Subcutaneous abdominal adipose tissue (tissue), 5 donors: ENCODE measurements around the gene GIMAP7.
"Not testable (repeated sequence)": the region's sequence is repeated elsewhere in the genome, so short reads cannot be mapped to it uniquely, and the experiment has no call there.

Experiments used
- H3K27ac ChIP-seq: one replicate; pipeline ENCODE4 v1.7.0; 2013; ENCODE audit warnings: low read depth, mild to moderate bottlenecking, inconsistent platforms, low read length, moderate library complexity
- H3K27me3 ChIP-seq, 5 donors: one replicate each; pipeline ENCODE4 v1.7.0; 2013; ENCODE audit warnings: low read length in 5 of 5, inconsistent platforms in 1 of 5; ENCODE audit not compliant: control insufficient read depth in 5 of 5, insufficient read depth in 4 of 5
- H3K36me3 ChIP-seq, 5 donors: one replicate each; pipeline ENCODE4 v1.7.0; 2013; ENCODE audit warnings: low read length in 5 of 5; ENCODE audit not compliant: control insufficient read depth in 5 of 5, insufficient read depth in 5 of 5
- H3K4me1 ChIP-seq, 5 donors: one replicate each; pipeline ENCODE4 v1.7.0; 2013; ENCODE audit warnings: low read length in 5 of 5, mild to moderate bottlenecking in 3 of 5, moderate library complexity in 1 of 5; ENCODE audit not compliant: control insufficient read depth in 5 of 5, insufficient read depth in 5 of 5
- H3K4me3 ChIP-seq, 5 donors: one replicate each; pipeline ENCODE4 v1.7.0; 2013; ENCODE audit warnings: low read length in 5 of 5, low read depth in 1 of 5
- H3K9ac ChIP-seq, 5 donors: one replicate each; pipeline ENCODE4 v1.7.0; 2013; ENCODE audit warnings: low read length in 5 of 5, mild to moderate bottlenecking in 4 of 5, moderate library complexity in 3 of 5
- H3K9me3 ChIP-seq, 5 donors: one replicate each; pipeline ENCODE4 v1.7.0; 2013; ENCODE audit warnings: low read length in 5 of 5; ENCODE audit not compliant: control insufficient read depth in 5 of 5
- donor health status: healthy.
- donor health status: healthy.
- donor health status: healthy.
- donor health status: healthy.
- donor health status: healthy.

The GIMAP7 gene

DNA sequence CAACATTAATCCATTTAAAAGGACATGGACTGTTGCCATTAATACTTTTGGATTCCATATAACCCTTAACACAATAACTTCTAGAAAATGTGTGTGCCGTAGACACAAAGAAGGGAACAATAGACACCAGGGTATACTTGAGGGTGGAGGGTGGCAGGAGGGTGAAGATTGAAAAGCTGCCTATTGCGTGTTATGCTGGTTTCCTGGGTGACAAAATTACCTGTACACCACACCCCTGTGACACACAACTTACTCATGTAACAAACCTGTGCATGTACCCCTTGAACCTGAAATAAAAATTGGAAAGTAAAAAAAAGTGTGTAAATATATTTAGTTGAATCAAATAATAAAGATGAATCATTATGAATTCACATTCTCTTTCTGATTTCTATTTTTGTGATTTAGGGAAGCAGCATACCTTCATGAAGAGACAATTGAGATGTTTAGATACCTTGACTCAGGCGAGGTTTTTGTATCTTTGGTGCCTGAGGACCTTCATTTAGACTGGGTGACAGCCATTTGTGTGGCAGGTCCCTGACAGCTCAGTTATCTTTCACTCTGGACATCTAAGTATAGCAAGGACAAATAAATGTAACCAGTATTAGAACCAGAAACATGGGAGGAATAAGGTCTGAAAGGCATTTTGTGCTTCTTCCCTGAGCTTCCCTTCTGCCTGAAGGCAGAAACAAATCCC is 35.5 kb upstream of the GIMAP7 start:
- H3K36me3 ChIP-seq: peaks cover 0 to 25% (median 16%) of the 10 kb centered on the region in 5 donors
- peak overlapping the region; percentile 68 for H3K27ac ChIP-seq
- no peaks in the 10 kb centered on the region for H3K9me3 ChIP-seq
- H3K4me3 ChIP-seq: no peak overlapping the region
- H3K4me1 ChIP-seq: peaks cover 0 to 78% (median 14%) of the 10 kb centered on the region in 5 donors
- H3K27me3 ChIP-seq: no peaks in the 10 kb centered on the region
- no peak overlapping the region for H3K9ac ChIP-seq

DNA sequence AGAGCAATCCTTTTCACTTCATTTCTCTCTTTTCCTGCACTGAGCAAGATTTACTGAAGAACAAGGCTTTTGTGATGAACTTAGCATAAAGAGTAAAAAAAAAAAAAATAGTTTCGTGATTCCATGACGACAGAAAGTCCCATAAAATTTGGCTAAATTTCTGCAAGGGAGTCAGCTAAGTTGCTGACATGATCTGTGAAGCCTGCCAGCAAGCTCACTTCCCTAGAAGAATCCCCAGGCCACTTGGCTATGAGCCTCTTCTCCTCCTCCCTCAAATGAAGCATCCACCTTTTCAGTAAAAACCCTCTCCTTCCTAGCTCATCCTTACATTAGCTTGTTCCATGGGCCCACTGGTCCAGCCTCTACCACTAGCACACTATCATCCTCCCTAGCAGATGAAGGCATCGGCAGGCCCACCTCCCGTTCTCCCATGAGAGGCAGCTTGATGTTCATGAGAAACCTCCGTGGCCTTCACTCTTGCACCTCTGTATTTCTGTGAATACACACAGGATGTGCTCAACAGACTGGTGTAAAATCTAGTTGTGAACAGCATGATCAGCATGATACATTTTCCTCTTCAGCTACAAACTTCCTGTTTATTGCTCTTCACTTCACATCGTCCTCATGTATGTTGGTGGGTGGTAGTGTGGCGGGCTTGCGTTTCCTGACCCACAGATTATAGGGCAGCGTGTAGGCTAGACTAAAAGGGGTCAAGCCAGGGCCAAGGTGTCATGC is 33.3 kb upstream of the GIMAP7 start:
- no peaks in the 10 kb centered on the region for H3K9me3 ChIP-seq
- H3K4me1 ChIP-seq: peaks cover 0 to 67% (median 14%) of the 10 kb centered on the region in 5 donors
- no peak overlapping the region for H3K4me3 ChIP-seq
- H3K27me3 ChIP-seq: no peaks in the 10 kb centered on the region
- H3K27ac ChIP-seq: peak overlapping the region; percentile 45
- peaks cover 0 to 17% (median 13%) of the 10 kb centered on the region in 5 donors for H3K36me3 ChIP-seq
- no peak overlapping the region for H3K9ac ChIP-seq

DNA sequence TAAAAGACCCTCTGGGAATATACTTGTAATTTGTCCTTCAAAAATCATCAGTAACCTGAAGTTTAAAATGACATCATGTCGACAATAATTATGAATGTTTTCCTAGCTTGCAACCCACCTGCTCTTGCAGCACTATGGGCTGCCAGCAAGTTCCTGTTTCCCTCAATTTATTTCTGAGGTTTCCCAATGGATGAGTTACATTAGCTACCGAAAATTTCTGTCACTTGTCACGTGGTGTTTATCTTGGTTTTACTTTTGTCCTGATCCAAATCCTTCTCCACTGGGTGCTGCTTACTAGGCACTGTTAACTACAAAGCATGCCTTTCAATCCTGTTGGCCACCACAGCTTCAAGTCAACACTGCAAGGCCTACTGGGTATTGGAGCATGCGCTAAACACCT is 32.8 kb upstream of the GIMAP7 start:
- peak overlapping the region; percentile 45 for H3K27ac ChIP-seq
- H3K4me3 ChIP-seq: no peak overlapping the region
- peaks cover 0 to 13% (median 8%) of the 10 kb centered on the region in 5 donors for H3K36me3 ChIP-seq
- peaks cover 0 to 61% (median 14%) of the 10 kb centered on the region in 5 donors for H3K4me1 ChIP-seq
- H3K27me3 ChIP-seq: no peaks in the 10 kb centered on the region
- H3K9ac ChIP-seq: no peak overlapping the region
- no peaks in the 10 kb centered on the region for H3K9me3 ChIP-seq

DNA sequence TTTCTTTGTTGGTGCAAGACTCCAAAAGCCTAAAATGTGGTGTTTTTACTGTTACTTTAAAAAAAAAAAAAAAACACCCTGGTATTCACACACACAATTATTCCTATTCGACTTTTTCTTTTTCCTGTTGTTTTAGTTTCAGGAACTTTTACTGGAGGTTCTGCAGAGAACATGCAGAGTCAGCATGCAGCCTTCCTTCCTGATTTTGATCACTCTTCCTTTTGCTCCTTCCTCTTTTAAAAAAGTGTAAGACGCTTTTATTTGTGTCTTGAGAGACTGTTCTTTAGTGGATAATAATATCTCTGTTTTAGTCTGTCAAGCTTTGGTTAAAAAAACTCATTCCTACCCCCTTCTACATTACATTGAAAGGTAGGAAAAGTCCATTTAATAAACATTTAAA is 31.2 kb upstream of the GIMAP7 start:
- not testable (repeated sequence) for H3K36me3 ChIP-seq, H3K9me3 ChIP-seq, H3K27me3 ChIP-seq
- Histone ChIP-seq H3K4me1 (peaks cover 0 to 45% (median 14%) of the 10 kb centered on the region in 5 donors), H3K9ac (peak overlapping the region in 1 of 5 donors; percentile 15), H3K4me3 (peak overlapping the region in 1 of 5 donors; percentile 7), H3K27ac (peak overlapping the region; percentile 65)

DNA sequence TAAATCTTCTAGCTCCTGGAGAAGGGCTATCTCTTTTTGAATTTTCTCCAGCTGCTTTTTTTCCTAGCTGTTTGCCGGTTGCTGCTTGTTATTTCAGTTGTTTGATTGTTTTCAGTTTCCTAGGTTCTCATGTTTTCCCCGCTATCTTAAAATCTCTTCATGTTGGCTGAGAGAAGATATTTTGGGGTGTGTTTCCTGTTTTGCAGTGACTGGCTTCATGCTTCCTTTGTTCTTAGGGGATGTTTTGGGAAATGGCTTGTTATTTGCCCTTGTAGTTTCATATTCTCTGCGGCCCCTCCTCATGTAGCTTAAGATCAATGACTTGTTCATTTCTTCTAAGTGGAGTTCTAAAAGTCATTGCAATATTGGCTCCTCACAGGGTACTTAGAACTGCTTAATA is 30.6 kb upstream of the GIMAP7 start:
- peak overlapping the region in 1 of 5 donors; percentile 7 for H3K4me3 ChIP-seq
- peak overlapping the region; percentile 65 for H3K27ac ChIP-seq
- not testable (repeated sequence) for H3K9me3 ChIP-seq, H3K36me3 ChIP-seq, H3K27me3 ChIP-seq, H3K9ac ChIP-seq
- peaks cover 0 to 42% (median 14%) of the 10 kb centered on the region in 5 donors for H3K4me1 ChIP-seq

DNA sequence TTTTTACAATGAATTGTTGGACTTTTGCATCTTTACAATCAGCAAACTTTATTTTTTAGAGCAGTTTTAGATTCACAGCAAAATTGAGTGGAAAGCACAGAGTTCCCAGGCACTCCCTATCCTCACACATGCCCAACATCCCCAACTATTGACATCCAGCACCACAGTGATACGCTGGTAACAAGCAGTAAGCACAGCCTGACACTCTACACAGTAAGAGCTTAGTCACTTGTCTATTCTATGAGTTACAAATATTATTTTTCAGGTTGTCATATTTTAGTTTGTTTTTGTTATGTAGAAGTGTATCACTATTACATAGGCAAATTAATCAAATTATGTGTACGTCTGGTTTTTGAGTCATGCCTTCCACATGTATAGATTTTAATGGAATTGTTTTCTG is 27.0 kb upstream of the GIMAP7 start:
- no peak overlapping the region for H3K4me3 ChIP-seq
- no peak overlapping the region for H3K9ac ChIP-seq
- no peaks in the 10 kb centered on the region for H3K36me3 ChIP-seq
- peaks cover 0 to 10% (median 5%) of the 10 kb centered on the region in 5 donors for H3K4me1 ChIP-seq
- peaks cover 0 to 3% (median 0%) of the 10 kb centered on the region in 5 donors for H3K9me3 ChIP-seq
- no peaks in the 10 kb centered on the region for H3K27me3 ChIP-seq
- H3K27ac ChIP-seq: no peak overlapping the region

DNA sequence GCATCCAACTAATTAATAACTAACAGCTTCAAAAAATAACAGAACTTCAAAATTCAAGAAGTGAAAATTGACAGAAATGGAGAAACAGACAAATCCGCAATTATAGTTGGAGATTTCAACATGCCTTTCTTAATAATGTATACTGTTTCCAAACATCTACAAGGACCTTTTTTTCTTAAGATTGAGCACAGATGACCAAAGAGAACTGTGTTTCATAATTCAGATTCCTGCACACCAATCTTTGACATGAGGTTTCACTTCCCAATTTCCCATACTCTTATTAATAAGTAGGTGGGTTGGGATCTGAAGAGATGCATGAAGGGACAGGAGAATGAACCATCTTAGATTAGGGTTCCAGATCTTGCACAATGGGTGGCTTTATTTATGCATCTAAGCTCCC is 24.9 kb upstream of the GIMAP7 start:
- Histone ChIP-seq H3K27ac (no peak overlapping the region), H3K4me1 (peaks cover 0 to 4% (median 0%) of the 10 kb centered on the region in 5 donors), H3K9ac (no peak overlapping the region), H3K4me3 (no peak overlapping the region), H3K36me3 (no peaks in the 10 kb centered on the region), H3K27me3 (no peaks in the 10 kb centered on the region), H3K9me3 (peaks cover 0 to 3% (median 0%) of the 10 kb centered on the region in 5 donors)

DNA sequence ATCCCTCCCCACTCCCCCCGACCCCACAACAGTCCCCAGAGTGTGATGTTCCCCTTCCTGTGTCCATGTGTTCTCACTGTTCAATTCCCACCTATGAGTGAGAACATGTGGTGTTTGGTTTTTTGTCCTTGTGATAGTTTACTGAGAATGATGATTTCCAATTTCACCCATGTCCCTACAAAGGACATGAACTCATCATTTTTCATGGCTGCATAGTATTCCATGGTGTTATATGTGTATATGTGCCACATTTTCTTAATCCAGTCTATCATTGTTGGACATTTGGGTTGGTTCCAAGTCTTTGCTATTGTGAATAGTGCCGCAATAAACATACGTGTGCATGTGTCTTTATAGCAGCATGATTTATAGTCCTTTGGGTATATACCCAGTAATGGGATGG is 21.2 kb upstream of the GIMAP7 start:
- H3K27ac ChIP-seq, H3K4me1 ChIP-seq, H3K9ac ChIP-seq, H3K4me3 ChIP-seq, H3K9me3 ChIP-seq, H3K36me3 ChIP-seq, H3K27me3 ChIP-seq: not testable (repeated sequence)

DNA sequence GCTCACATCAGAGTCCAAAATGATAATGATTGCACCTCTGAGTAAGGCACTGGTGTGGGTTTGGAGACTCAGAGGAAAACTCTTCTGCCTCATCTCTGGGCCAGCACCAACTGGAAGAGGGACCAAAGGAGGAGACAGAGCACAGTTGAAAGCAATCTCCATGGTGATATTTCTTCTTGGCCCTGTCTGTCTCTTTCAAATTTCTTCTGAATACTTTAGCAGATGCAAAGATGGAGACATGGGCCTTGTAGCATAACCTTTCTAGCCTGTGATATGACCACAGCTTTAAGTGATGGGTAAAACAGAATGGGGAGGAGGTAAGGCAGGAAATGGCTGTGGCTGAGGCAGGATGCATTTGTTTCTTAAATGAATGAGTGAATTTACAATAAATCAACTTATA is 12.2 kb upstream of the GIMAP7 start:
- Histone ChIP-seq H3K9ac (no peak overlapping the region), H3K9me3 (peaks cover 0 to 2% (median 0%) of the 10 kb centered on the region in 5 donors), H3K4me1 (peaks cover 0 to 8% (median 0%) of the 10 kb centered on the region in 5 donors), H3K27me3 (no peaks in the 10 kb centered on the region), H3K27ac (no peak overlapping the region), H3K36me3 (no peaks in the 10 kb centered on the region), H3K4me3 (no peak overlapping the region)

DNA sequence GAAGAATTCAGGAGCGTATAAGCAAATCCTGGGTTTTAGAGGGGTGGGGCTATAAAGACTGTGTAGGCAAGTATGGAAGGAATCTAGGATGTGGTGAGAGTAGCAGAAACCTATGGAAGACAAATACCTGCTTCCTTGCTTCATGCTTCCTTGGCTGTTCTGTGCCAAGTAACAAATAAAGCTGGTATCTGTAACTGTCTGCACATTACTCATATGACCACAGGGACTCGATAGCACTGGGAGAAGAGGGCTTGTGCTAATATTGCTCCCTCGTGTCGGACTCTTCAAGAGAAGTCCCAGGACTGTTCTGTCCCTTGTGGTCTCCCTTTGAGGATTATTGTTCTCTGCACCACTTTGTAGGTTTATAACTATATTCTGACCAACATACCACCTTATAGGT is 11.5 kb upstream of the GIMAP7 start:
- Histone ChIP-seq H3K9ac (no peak overlapping the region), H3K4me1 (peaks cover 0 to 8% (median 0%) of the 10 kb centered on the region in 5 donors), H3K36me3 (no peaks in the 10 kb centered on the region), H3K9me3 (peaks cover 0 to 2% (median 0%) of the 10 kb centered on the region in 5 donors), H3K27me3 (no peaks in the 10 kb centered on the region), H3K4me3 (no peak overlapping the region), H3K27ac (no peak overlapping the region)
